OCI-LY7 (cell line): ENCODE results near the gene TAB2. TPM values are rescaled to one million over a fixed set of nuclear protein-coding genes. Genes with fewer than 3 reads are reported as not detected.

ENCODE experiments used
- BruUV-seq: library from RNA; stranded (reverse); fragments of 400-500 nt; replicated peaks from 2 replicates; lab custom pipeline; 2021; lab: Mats Ljungman, UMichigan
- CTCF ChIA-PET: fragments of 300-600 bp; sonication (Branson Sonifier 250); formaldehyde crosslinking; loops from one replicate; lab custom pipeline; 2022; ENCODE audit warnings: antibody characterized with exemption; ENCODE audit not compliant: unreplicated experiment; lab: Charles Lee
- POLR2A ChIA-PET: fragments of 300-600 bp; sonication (Branson Sonifier 250); formaldehyde crosslinking; loops from one replicate; lab custom pipeline; 2022; ENCODE audit warnings: antibody characterized with exemption; lab: Charles Lee
- DNase-seq: peaks from one replicate; pipeline ENCODE4 v3.0.0-alpha.2; 2015; ENCODE audit warnings: low spot score
- H2AFZ ChIP-seq: fragments of 200-600 bp; sonication (generic), shearing (Covaris generic); 2 replicates; pipeline ENCODE4 v1.6.1; 2014; ENCODE audit warnings: mild to moderate bottlenecking, antibody characterized with exemption, low read length, moderate library complexity
- H3K27ac ChIP-seq: fragments of 200-600 bp; sonication (generic); 2 replicates; pipeline ENCODE4 v1.5.1; 2014; ENCODE audit warnings: mixed run types, low read depth, mild to moderate bottlenecking, moderate library complexity, low read length, inconsistent platforms; ENCODE audit not compliant: poor library complexity, severe bottlenecking
- H3K36me3 ChIP-seq: fragments of 200-600 bp; sonication (generic); 2 replicates; pipeline ENCODE4 v1.6.1; 2014; ENCODE audit warnings: mild to moderate bottlenecking, antibody characterized with exemption, low read length, moderate library complexity, mixed read lengths; ENCODE audit not compliant: insufficient read depth
- H3K4me1 ChIP-seq: fragments of 200-600 bp; sonication (generic); 2 replicates; pipeline ENCODE4 v1.5.1; 2014; ENCODE audit warnings: mild to moderate bottlenecking, low read length; ENCODE audit not compliant: insufficient read depth, poor library complexity, severe bottlenecking
- H3K4me2 ChIP-seq: fragments of 200-600 bp; sonication (generic); 2 replicates; pipeline ENCODE4 v1.6.1; 2014; ENCODE audit warnings: mild to moderate bottlenecking, low read length
- H3K4me3 ChIP-seq: fragments of 200-600 bp; sonication (generic); 2 replicates; pipeline ENCODE4 v1.5.1; 2014; ENCODE audit warnings: mild to moderate bottlenecking, low read depth, low read length; ENCODE audit not compliant: poor library complexity, severe bottlenecking
- H3K79me2 ChIP-seq: fragments of 200-600 bp; sonication (generic); 2 replicates; pipeline ENCODE4 v1.6.1; 2016; ENCODE audit warnings: low read depth, mild to moderate bottlenecking, low read length, moderate library complexity, mixed read lengths; ENCODE audit not compliant: insufficient read depth
- H3K9me2 ChIP-seq: fragments of 200-600 bp; sonication (generic); 2 replicates; pipeline ENCODE4 v1.6.1; 2016; ENCODE audit warnings: mild to moderate bottlenecking, low read length, mixed read lengths; ENCODE audit not compliant: insufficient read depth
- H3K9me3 ChIP-seq: fragments of 200-600 bp; sonication (generic); 2 replicates; pipeline ENCODE4 v1.6.1; 2014; ENCODE audit warnings: mild to moderate bottlenecking, mixed run types, low read length, mixed read lengths
- H4K20me1 ChIP-seq: fragments of 200-600 bp; sonication (generic); 2 replicates; pipeline ENCODE4 v1.6.1; 2014; ENCODE audit warnings: mild to moderate bottlenecking, antibody characterized with exemption, low read length, moderate library complexity, mixed read lengths; ENCODE audit not compliant: insufficient read depth
- EZH2phosphoT487 ChIP-seq: fragments of 200-600 bp; sonication (generic); IDR thresholded peaks from 2 replicates; pipeline ENCODE4 v1.6.1; 2018; ENCODE audit warnings: low read depth, borderline replicate concordance, mild to moderate bottlenecking, mixed run types, antibody characterized with exemption, low read length, moderate library complexity, mixed read lengths
- intact Hi-C: fragments of 100-400 bp; cut with micrococcal nuclease; formaldehyde crosslinking; loops from one replicate; pipeline ENCODE4 v1.10.0; 2022; ENCODE audit not compliant: unreplicated experiment
- total RNA-seq, 2 experiments: library from RNA; depleted of rRNA in 1 of 2; stranded (reverse); fragments of >200 nt in 1 of 2; shearing (Covaris generic) in 1 of 2; gene quantifications; 2 replicates each; pipeline ENCODE4 v1.2.3, GENCODE V29; 2014 to 2022
- TF ChIP-seq, protein P1 (sequence below): fragments of 200-600 bp; sonication (generic); conservative IDR thresholded peaks from 2 replicates; pipeline ENCODE4 v1.5.1; 2014; ENCODE audit warnings: mild to moderate bottlenecking, antibody characterized with exemption, low read length, moderate library complexity, mixed read lengths

The TAB2 gene
- total RNA-seq, 2 experiments from 2014 or later: 17.3 to 35.8 TPM

DNA sequence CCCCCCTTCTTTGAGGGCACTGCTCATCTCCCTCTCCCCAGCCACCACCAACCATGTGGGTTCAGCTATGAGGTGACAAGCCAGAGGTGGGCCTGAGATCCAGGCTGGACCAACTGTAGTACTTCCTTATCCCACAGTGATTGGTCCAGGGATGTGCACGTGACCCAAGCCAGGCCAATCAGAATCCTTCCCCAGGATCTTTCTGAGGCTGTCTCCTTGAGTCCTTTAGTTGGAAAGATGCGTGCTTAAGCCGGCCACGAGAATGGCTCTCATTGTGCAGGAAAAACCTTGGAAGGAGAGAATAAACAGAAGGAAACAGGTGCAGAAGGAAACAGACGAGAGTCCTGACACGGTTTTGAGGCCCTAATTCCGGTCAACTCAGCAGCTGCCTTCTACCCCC is 128.1 kb downstream of the TAB2 start:
- Histone ChIP-seq H3K27ac (no peak overlapping the region), H3K9me3 (no peaks in the 10 kb centered on the region), H3K79me2 (no peaks in the 10 kb centered on the region), H4K20me1 (no peaks in the 10 kb centered on the region), H3K36me3 (peaks cover 22% of the 10 kb centered on the region), H3K4me1 (no peaks in the 10 kb centered on the region), H3K9me2 (no peaks in the 10 kb centered on the region), H3K4me3 (no peak overlapping the region), H2AFZ (no peak overlapping the region), H3K4me2 (no peak overlapping the region)
- no TSS peak for BruUV-seq
- CTCF ChIA-PET: no interaction called here
- TF ChIP-seq, protein P1, sequence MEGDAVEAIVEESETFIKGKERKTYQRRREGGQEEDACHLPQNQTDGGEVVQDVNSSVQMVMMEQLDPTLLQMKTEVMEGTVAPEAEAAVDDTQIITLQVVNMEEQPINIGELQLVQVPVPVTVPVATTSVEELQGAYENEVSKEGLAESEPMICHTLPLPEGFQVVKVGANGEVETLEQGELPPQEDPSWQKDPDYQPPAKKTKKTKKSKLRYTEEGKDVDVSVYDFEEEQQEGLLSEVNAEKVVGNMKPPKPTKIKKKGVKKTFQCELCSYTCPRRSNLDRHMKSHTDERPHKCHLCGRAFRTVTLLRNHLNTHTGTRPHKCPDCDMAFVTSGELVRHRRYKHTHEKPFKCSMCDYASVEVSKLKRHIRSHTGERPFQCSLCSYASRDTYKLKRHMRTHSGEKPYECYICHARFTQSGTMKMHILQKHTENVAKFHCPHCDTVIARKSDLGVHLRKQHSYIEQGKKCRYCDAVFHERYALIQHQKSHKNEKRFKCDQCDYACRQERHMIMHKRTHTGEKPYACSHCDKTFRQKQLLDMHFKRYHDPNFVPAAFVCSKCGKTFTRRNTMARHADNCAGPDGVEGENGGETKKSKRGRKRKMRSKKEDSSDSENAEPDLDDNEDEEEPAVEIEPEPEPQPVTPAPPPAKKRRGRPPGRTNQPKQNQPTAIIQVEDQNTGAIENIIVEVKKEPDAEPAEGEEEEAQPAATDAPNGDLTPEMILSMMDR: no peak
- TF ChIP-seq EZH2phosphoT487: no peak
- POLR2A ChIA-PET: interaction anchor here (0.6 to 1.3 kb wide), 2 partner anchors 34 to 188 kb away, joined by 3 to 4 read pairs; no protein-coding TSS in a partner anchor
- intact Hi-C loops: no loop called here
- DNase-seq: no peak

DNA sequence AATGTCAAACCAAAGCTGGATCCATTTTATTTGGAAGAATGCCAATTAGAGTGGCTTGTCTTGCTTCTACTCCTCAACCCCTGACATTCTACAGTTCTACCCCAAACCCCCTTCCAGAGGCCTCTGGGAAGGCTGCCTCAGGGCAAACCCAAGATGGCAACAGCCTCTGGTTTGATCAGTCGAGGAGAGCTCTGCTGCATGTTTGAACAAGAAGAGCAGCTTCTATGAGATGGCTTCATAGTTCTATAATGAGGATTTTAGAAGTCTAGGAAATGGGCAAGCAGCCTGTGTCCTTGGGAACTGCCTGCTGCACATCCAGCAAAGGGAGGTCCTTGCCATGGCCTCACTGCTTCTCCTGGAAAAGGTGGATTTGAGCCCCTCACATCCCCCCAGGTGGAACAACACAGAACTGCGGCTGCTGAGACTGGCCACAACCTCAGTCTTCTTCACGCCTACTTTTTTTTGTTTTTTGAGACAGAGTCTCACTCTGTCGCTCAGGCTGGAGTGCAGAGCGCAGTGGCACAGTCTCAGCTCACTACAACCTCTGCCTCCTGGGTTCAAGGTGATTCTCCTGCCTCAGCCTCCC is 129.4 kb downstream of the TAB2 start:
- intact Hi-C loops: no loop called here
- H3K36me3 ChIP-seq: peaks cover 30% of the 10 kb centered on the region
- no peaks in the 10 kb centered on the region for H3K9me2 ChIP-seq
- ChIA-PET CTCF (no interaction called here), POLR2A (interaction anchor here (0.6 to 1.1 kb wide), 4 partner anchors 10 to 335 kb away, joined by 3 to 5 read pairs (median 4); no protein-coding TSS in a partner anchor)
- no peaks in the 10 kb centered on the region for H3K9me3 ChIP-seq
- TF ChIP-seq, protein P1: no peak
- TF ChIP-seq EZH2phosphoT487: no peak
- H4K20me1 ChIP-seq: no peaks in the 10 kb centered on the region
- no peaks in the 10 kb centered on the region for H3K79me2 ChIP-seq
- H2AFZ ChIP-seq: no peak overlapping the region
- H3K4me2 ChIP-seq: no peak overlapping the region
- H3K4me1 ChIP-seq: no peaks in the 10 kb centered on the region
- H3K4me3 ChIP-seq: no peak overlapping the region
- no TSS peak for BruUV-seq
- no peak for DNase-seq
- H3K27ac ChIP-seq: no peak overlapping the region

DNA sequence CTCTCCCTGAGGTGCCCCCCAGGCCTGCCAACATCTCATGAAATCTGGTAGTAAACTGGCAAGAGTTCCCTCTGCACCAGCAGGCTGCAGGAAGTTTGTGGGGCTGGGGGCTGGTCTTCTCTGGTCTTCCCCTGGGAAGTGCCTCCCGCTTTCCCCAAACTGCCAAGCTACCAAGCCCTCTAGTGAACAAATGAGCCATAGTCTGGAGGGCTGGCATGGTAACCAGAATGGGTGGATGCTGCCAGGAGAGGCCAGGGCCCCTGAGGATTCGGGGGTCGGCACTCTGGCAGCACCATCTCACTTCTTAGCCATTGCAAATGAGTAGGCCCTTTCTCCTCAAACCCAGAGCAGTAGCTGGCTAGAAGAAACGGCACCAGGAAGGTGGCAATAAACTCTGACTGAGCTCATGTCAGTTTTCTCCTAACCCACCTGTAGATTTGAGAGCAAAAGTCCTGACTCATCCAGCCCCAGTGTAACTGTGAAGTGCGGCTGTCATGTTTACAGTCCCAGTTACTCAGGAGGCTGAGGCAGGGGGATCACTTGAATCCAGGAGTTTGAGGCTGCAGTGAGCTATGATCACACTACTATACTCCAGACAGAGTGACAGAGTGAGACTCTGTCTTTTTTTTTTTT is 131.4 kb downstream of the TAB2 start:
- Histone ChIP-seq H3K4me2 (no peak overlapping the region), H2AFZ (no peak overlapping the region), H3K9me3 (no peaks in the 10 kb centered on the region), H3K4me1 (no peaks in the 10 kb centered on the region), H3K27ac (no peak overlapping the region), H3K79me2 (no peaks in the 10 kb centered on the region), H3K4me3 (no peak overlapping the region), H3K9me2 (no peaks in the 10 kb centered on the region), H3K36me3 (peaks cover 40% of the 10 kb centered on the region), H4K20me1 (no peaks in the 10 kb centered on the region)
- no TSS peak for BruUV-seq
- intact Hi-C loops: no loop called here
- TF ChIP-seq EZH2phosphoT487: no peak
- TF ChIP-seq, protein P1: no peak
- DNase-seq: no peak
- CTCF ChIA-PET: no interaction called here
- POLR2A ChIA-PET: interaction anchor here (0.5 to 0.6 kb wide), 2 partner anchors 16 to 134 kb away, joined by 3 read pairs; no protein-coding TSS in a partner anchor
